GM19438 (cell line): ENCODE measurements around the gene PPT2.
"Not testable (repeated sequence)": the region's sequence is repeated elsewhere in the genome, so short reads cannot be mapped to it uniquely, and the experiment has no call there.

Experiments
- ATAC-seq: cut with Tn5 transposase; IDR thresholded peaks from one replicate; pipeline ENCODE4 v1.9.1; 2021; ENCODE audit warnings: low read depth; ENCODE audit not compliant: unreplicated experiment

Gene PPT2

DNA sequence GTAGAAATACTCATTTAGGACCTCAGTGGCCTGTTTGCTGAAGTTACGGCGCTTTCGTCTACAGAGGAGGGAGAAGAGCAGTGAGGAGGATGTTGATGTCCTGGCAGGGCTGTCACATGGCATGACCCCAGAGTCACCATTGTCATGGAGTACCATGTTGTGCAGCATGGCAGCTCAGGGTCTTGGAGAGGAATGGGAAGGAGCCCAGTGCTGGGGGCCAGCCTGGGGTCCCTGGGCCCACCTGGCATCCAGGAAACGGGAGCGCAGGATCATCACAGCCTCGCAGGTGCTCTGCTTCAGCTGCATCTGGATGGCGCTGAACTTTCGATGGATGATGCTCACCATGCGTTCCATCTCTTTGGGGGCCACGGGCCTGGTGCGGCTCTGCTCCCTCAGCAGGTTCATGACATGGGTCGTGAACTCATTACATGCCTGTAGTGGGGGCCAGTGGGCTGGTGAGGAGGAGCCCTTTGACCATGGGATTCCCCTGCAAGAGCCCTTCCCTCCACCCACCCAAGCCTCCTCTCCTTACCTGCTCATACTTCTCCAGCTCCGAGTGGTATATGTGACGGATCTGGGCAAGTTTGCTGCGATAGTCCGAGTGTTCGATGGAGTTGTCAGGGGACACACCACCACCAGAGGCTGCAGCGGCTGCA lies 33.9 kb downstream of the PPT2 start:
- not testable (repeated sequence) for ATAC-seq

DNA sequence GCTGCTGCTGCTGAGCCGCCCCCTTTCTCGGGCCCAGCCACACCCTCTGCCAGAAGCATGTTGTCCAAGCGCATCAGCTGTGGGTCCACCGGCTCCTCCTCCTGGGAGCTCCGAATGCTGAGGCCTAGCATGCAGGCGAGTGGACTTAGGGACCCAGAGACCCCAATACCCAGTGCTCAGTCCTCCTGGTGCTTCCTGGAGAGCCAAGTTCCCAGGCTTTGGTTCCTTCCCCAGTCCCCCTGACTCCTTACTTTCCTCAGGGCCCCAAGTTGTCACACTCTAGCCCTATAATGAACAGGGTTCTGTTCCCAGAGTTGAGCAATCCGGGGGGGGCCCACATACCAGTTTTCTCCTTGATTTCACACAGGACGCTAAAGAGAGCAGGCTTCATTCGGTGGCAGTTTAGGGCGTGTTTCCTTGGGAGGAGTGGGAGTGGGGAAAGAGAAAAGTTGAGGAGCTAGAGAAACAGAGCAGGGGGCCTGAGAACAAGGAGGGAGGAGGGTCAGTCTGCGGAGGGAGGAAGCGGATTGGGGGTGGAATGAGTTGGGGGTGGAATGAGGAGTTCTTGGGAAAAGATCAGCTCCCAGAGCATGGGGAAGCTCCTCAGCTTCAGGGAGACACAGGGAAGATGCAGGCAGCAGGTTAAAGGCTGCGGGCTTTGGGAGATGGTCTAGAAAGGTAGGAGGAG lies 34.6 kb downstream of the PPT2 start:
- ATAC-seq, result no peak

DNA sequence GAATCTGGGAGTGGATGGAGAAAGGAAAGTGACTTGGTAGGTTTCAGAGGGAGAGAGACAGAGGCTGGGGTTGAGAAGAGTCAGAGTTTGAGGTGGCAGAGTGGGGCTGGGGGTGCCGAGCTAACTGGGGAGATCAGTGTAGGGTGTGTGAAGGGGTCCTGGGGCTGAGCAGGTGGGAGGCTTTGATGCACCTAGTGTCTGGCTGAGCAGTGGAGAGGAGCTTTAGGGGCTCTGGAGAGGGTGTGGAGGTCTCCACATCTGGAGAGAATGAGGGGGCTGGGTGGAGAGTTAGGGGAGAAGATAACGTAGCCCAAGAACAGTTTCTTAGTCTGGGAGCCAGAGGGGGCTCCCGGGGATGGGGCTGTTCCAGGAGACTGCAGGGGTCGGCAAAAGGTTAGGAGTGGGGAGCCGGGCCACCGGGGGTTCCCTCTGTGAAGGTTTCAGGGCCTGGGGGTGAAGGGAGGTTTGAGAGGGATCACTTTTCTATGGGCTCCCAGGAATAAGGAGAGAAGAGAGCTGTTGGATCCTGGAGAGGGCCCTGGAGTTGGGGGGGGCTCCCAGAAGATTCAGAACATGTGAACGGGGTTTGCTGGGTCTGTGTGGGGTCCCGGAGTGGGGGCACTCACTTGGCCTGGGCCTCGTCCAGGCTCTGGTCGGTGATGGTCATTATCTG lies 35.3 kb downstream of the PPT2 start:
- ATAC-seq, result no peak

DNA sequence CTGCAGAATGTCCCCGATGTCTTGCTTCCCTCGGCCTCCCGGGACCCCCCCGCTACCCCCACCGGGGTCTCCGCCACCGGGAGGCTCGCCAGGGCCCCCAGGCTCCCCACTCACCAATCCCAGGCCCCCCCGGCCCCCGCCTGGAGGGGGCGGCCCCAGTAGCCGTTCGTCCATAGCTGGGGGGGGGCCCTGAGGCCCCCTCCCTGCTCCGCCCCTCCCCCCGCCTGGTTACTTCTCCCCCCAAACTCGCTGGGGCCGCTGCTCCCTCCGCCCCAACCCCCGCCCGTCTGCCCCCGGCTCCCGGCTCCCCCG lies 35.8 kb downstream of the PPT2 start:
- ATAC-seq, result no peak

DNA sequence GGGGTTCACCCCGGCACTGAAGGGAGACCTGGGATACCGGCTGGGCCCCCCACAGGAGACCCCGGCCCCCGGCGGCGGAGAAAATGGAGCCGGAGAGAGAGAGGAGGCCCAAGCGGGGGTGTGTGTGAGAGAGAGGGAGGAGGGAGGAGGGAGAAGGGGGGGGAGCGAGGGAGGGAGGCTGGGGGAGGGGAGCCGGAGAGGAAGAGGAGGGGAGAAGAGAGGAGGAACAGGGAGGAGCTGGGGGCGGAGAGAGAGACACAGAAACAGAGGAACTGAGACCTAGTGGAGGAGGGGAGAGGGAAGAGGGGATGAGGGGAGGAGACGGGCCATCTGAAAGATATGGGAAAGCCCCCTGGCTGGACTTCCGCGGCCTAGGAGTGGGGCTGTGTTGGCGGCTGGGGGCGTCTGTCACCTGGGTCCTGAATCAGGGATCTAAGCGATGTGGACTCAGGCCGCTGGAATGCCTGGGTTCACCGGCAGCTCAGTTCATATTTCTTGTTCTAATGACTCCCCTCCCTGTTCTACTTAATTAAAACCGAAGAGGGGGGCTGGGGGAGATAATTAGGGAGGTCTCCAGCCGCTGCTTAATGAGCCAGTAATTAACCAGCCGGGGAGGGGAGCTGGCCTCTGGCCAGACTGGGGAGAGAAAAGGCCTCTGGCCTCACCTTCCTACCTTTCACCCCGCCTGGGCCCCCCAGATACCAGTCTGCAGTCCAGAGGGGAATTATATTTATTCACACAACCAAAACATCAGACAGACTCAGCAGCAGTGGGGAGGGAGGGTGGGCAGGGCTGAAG lies 36.3 kb downstream of the PPT2 start, which contains the start of gene PBX2:
PBX2 (minus strand) TSS at position 149 of the 798 bp plus-strand sequence. CDS start 287 bp downstream, outside the sequence.
- no peak for ATAC-seq

DNA sequence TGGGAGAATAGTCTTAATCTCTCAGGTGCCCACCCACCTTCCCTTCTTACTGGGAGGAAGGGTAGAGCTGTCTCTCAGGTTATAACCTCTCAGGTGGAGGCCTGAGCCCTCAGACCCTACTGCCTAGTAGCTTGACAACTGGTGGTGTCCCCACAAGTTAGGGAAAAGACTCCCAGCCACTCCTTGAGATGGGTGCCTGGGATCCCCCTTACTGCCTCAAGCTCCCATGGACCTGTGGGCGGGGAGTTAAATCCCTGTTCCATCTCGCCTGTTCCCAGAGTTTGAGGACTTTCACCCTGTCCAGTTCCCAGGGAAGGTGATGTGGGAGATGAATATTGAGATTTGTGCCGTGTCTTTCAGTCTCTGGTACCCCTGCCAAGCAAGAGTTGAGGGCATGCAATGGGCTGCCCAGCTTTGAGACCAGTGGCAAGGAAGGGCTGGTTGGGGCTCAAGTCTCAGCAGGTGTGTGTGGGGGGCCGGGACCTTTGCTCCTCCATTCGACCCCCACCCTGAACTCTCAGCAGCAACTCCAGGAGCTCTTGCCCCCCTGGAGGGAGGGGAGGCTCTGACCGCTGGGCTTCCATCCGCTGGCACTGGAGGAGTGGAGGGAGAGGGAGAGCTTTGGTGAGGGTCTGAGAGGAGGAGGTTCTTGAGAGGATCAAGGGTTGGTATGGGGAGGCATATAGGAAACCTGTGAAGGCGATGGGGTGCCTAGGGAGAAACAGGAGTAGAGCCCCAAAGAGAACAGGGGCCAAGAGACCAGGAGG lies 37.2 kb downstream of the PPT2 start:
- no peak for ATAC-seq

DNA sequence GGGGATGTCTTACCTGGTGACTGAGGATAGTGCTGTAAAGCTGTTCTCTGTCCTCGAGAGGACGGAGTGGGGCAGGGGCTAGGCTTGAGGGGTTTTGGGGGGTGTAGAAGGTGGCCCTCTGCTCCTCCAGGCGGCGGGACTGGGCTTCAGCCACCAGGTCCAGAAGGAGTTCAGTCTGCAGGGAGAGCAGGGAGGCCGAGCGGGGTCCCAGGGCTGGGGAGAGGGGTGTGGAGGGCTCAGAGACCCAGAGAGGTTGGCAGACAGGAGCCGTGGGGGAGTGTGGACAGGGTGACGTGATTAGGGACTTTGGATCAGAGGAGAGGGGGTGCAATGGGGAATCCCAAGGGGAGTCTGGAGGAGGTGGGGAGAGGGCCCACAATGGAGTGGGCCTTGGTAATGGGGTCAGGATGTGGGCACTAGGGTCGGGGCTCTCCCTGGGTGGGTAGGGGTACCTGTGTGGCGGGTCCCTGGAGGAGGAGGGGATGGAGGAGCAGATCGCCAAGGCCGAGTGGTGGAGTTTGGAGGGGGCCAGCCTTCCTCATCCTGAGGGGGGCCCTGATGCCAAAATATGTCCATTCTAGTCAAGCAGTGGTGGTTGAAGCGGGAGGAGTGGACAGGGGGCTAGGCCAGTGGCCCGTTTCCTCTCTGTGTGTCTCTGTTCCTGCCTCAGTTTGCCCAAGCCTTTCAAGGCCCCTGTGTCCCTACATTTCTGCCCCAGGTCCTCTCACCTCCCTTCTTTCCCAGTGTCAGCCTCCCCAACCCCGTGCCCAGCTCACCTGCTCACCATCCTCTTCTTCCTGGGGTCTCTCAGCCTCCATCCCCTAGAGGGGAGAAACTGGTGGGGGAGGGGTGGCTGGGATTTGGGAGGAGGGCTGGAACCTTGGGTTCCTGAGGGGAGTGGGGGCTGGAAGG lies 38.0 kb downstream of the PPT2 start:
- ATAC-seq, result no peak

DNA sequence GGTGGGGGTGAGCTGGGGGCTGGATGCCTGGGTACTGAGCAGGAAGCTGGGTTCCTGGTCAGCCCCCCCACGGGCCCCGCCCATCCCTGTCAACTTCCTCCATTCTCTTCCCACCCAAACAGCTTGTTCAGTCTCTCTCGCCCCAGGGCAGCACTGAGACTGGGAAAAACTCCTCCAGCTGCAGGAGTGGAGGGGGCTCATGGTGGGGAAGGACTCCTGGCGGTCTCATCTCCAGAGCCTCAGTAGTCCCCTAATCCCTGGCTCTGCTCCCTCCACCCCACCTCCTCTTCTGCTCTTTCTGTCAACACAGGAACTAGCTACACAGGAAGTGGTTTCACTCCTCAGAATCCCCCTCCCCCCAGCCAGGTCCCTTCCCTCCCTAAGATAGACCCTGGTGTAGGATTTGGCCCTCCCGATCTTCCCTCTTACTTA lies 38.7 kb downstream of the PPT2 start, which contains the start of gene GPSM3:
GPSM3 (minus strand) TSS at position 36 of the 432 bp plus-strand sequence. CDS start 130 bp downstream, outside the sequence.
- no peak for ATAC-seq

DNA sequence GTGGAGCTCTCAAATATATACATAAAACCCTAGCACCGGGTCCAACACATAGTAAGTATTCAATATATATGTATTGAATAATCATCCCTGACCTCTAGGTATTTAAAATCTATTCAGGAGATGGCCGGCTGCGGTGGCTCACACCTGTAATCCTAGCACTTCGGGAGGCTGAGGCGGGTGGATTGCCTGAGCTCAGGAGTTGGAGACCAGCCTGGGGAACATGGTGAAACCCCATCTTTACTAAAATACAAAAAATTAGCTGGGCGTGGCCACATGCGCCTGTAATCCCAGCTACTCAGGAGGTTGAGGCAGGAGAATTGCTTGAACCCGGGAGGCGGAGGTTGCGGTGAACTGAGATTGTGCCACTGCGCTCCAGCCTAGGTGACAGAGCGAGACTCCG lies 39.2 kb downstream of the PPT2 start:
- ATAC-seq, result not testable (repeated sequence)

DNA sequence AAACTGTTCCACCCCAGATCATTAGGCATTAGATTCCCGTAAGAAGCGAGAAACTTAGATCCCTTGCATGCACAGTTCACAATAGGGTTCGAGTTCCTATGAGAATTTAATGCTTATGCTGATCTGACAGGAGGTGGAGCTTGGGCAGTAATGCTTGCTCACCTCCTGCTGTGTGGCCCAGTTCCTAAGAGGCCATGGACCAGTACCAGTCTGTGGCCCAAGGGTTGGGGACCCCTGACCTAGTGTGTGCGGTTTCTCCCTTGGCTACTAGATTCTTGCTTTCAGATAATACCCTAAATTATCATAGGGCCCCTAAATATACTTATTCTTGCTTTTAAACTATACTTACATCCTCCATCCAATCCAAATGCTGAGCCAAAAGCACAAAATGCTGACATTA lies 40.4 kb downstream of the PPT2 start:
- ATAC-seq, result no peak

DNA sequence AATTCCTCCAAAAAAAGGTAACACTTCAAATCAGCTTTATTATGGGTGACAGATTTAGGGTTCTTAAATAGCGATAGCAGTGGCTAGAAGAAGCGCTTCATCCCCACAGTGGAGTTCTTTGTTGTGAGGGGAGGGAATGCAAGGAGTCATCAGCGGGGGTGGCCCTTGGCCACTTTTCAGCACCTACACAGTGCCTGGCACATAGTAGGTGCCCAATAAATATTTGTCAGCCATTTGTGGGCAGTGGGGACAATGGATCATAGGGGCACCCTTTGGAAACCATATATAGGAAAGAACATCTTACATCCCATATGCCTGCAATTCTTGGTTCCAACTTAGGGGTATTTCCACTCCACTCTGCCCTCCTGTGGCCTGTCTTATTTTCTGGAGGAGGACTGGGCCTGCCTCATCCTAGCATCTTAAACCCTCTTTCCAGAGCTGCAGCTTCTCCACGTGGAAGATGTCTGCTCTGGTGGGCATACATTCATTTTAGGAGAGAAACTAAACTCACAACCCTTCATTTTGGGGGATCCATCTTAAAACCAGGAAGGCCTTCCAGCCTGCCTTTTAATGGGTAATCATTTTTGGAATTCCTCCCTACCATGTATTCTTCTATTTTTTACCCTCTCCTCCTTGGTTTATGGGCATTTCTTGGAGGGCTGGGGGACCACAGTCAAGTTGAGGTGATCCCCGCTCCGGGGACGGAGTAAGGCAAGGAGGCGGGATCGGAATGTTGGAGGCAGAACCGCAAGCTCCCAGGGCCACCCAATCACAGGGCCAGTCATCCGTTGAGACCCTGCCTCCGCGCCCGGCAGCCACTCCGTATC lies 41.1 kb downstream of the PPT2 start:
- no peak for ATAC-seq

DNA sequence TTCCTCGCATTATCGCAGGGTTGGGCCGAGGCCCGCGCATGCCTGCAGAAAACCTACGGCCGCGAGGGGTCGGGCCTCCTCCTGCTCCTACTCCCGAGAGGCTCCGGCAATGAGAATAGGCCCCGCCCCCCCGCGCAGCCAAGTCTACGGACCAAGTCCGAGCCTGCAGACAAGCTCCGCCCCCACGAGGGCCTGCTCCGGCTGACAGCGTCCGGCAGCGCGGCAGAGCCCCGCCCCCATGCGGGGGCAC lies 41.6 kb downstream of the PPT2 start:
- peak; percentile 66 for ATAC-seq

DNA sequence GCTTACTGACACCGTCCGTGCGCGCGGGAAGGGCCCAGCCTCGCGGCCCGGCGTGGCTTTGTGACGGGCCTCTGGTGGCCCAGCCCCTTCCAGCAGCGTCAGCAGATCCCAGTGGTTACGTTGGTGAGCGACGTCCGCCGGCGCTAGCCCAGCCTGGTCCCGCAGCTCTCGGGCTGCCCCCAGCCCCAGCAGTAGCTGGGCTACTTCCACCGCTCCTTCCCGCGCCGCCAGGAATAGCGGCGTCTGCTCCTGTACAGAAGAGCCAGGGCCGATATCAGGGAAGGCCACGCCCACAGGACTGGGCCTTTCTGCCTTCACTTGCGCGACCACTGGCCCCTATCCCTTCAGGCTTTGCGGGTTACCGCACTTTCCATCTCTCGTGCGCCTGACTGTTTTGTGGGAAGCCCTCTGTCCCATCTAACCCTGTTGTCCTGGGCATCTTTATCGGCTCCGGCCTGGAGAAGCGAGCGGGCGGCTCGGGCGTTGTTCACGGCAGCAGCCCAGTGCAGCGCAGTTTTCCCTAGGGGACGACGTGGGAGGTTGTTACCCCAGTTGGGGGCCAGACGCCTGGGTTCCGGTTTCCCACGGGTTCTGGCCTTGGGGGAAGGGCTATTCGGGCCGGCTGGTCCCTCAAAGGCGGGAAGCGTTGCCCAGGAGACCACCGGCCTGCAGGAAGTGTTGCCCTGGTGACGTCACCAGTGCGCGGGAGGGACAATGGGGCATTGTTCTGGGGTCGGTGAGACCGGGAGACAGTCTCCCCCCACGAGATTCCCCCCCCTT lies 42.2 kb downstream of the PPT2 start:
- peak; percentile 74 for ATAC-seq

DNA sequence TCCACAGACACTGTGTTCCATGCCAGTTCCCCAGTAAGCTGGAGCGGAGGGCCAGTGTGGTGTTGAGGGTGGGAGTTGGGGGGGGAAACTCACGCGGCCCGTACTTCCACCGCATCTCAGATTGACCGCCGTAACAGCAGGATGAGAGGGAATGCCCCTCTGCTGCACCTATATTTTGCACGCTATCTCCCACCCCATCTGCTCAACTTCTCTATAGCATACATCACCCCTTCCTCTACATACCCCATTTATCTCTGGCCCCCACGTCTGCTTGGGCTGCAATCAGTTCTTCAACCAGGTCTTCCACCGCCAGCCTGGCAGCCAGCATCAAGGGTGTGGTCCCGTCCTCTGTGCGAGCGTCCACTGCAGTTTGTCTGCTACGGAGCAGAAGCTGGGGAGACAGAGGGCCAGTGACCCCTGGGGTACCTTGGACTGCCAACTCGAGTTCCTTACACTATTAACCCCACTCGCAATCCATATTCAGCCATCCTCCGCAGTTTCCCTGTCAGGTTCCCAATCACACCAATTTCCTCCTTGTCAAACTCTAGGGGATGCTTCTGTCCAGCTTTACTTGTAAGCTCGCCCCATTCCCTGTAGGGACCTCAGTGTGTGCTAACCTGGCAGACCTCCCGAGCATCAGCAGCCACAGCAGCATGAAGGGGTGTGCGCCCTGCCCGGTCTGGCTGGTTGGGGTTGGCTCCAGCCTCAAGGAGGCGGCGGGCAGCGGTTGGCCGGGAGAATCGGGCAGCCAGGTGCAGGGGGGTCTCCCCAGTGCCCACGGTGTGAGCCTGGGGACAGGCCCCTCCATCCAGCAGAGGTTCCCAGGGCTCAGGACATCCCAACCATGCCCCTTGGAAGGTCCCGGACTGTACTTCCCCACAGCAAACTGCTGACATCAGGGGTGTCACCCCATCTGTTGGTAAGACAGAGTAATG lies 43.0 kb downstream of the PPT2 start:
- no peak for ATAC-seq

DNA sequence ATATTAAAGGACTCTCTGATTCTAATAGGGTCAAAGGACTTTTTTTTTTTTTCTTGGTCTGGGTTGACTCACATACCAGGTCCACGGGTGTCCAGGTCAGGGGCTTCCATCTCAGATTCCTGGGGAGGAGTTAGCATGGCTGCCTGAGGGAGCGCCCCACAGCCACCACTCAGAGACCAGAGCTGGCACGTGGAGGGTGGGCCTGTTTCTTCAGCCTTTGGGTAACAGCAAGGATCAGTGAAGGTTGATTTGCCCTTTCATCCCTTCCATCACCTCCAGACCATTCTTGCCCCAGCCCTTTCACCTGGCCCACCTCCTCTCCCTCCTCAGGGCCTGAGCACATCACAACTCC lies 44.4 kb downstream of the PPT2 start:
- no peak for ATAC-seq

DNA sequence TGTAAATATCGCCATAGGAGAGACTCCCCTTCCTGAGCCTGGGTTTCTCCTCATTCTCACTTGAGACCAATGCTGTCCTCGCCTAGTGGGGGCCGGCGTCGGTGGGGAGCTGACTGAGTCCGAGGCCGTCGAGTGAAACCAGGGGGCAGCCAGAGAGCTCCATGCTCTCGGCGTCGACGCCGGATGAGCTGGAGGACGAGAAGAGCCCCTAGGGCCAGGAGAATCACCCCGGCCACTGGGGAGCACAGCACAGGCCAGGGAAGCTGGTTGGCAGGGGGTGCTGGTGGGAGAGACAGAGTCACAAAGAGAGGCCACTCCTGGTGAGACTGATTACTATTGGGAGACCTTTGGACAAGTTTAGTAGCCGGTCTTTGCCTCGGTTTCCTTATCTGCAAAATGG lies 44.9 kb downstream of the PPT2 start:
- ATAC-seq, result no peak
